NCI-H128 (cell line): Measurements from ENCODE around the gene PMIS2.

Source experiments
- DNase-seq: peaks from one replicate; lab custom pipeline; 2025; ENCODE audit not compliant: unreplicated experiment; lab: John Stamatoyannopoulos, UW

PMIS2 gene

DNA sequence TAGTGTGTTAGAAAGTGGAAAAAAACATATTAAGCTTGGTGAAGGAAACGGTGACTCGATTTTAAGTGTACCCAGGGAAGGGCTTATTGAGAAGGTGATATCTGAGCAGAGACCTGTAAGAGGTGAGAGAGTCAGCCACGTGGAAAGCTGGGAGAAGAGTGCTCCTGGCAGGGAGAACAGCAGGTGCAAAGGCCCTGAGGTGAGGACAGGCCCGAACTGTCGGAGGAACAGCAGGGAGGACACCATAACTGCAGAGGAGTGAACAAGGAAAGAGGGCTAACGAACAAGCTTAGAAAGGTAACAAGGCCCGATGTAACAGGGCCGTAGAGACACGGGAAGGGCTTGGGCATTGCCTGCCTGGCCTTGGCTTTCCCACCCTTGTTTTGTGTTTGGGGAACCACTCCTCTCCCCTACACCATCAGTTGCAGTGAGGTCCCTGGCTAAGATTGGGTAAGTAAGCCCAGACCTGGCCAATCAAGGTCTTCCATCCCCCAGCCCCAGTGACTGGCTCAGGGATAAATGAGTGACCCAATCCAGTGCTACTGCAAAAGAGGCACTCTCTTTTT, 29.9 kb upstream of the PMIS2 start:
- no peak for DNase-seq

DNA sequence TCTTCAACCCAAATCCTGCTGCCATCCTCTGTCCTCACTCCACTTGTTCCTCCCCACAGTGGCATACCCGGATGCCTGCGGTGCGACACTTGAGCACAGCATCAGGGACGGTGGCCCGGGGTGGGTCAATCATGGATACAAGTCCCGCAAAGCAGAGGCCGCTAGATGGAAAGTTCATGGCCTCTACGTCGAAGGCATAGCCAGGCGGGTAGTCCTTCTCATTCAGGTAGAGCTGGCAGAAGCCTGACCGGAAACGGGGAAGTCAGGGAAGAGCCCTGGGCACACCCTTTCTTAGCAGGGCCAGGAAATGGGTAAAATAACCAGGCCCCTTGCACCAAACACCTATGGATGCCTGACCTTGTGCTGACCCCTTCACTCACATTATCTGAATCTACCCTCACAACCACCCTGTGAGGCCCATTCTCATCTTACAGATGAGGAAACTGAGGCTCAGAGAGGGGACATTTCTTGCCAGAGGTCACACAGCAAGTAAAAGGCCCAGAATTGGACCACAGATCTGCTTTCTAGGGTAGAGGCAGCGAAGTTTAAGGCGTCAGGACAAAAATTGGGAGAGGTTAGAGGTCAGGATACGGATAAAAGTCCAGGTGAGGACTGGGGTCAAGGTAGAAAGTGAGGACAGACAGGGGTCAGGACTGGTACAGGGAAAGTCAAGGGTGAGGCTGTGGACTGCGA, 29.0 kb upstream of the PMIS2 start:
- DNase-seq: no peak

DNA sequence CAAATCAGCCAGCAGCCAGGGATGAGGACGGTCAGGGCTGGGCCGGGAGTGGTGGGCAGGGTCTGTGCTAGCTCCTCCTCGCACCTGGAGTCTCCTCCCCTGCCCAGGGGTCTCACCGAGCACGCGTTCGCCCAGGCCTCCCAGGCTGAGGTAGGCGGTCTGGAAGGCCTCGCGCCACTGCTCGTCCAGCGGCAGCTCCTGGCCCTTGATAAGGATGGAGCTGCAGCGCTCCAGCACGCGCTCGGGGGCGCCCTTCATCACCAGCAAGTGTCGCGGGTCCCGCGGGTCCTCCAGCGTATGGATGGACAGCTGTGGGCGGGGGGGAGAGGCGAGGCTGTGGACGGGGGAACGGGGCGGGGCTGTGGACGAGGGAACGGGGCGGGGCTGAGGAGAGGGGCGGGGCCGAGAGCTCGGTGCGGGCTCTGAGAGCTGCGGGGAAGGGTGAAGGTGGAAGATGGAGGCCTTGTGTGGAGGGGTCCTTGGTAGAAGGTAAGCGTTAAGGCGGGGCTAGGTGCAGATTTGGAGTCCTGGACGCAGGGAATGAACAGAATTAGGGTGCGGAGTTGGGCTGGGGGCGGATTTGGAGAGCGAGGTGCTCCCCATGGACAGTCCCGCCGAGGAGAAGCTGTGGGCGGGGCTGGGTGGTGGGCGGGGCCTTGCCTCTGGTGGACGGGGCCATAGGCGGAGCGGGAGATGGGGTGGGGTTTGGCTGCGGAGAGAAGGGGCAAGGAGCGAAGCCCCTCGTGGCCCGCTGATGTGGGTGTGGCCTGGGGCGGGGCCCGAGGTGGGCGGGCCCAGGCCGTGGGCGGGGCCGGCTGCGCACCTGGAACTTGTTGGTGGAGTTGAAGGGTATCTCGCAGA, 28.2 kb upstream of the PMIS2 start:
- DNase-seq: no peak

DNA sequence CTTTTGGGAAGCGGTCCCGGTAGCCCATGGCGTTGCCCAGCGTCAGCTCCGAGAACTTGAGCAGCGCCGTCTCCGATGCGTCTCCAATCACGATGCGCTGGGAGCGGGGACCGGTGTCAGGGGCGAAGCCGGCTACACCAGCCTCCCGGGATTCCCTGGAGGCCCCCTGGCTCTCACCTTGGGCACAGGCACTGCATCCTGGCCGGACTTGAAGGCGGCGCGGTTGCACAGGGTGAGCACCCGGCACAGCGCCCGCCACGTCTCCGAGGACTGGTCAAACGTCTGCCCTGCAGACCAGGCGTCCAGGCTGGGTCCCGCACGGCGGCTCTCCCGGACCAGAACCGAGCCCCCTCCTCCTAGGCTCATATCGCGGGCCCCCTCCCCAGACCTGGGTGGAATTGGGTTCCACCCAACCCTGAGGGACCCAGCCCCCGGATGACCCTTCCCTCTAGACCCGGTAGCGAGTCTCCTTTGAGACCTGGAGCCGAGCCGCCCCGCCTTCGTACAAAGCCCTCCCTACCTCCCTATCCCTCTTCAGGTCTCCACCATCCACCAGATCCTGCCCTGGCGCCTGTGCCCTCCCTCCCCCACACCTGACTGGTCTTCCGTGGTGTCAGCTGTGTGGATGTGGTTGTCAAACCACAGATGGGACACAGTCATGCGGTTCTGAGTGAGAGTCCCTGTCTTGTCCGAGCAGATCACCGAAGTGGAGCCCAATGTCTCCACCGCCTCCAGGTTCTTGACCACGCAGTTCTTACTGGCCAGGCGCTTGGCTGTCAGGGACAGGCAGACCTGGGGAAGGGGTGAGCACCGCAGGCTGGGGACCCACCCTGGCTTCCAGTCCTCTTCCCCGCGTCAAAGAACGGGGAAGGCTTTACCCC, 27.3 kb upstream of the PMIS2 start:
- DNase-seq: no peak

DNA sequence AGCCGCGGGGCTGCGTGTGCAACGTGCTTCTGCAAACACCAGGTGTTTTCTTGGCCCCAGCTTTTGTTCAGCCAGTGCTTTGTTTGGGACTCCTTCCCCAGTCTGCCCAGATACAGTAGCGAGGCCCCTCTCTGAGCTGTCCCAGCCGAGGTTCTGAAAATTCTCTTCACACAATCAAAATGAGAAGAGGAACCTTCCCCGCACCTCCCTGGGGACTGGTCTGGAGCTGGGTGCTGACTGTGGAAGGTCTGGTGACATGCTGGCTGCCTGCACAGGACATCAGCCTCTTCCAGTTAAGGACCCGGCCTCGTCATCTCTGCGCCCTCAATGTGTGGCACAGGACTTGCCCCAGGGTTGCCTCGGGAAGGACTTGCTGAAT, 26.7 kb upstream of the PMIS2 start:
- no peak for DNase-seq

DNA sequence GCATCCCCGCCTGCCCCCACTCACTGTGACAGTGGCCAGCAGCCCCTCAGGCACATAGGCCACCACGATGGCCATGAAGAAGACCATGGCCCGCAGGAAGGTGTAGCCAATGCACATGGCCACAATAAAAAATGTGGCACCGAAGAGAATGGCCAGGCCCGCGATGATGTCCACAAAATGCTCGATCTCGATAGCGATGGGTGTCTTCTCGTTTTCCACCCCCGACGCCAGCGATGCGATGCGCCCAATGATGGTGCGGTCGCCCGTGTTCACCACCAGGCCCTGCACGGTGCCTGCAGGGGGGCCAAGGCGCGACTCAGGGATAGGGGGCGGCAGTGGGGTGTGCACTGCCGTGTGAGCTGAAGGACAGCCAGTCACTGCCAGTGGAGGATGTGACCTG, 26.2 kb upstream of the PMIS2 start:
- DNase-seq: no peak

DNA sequence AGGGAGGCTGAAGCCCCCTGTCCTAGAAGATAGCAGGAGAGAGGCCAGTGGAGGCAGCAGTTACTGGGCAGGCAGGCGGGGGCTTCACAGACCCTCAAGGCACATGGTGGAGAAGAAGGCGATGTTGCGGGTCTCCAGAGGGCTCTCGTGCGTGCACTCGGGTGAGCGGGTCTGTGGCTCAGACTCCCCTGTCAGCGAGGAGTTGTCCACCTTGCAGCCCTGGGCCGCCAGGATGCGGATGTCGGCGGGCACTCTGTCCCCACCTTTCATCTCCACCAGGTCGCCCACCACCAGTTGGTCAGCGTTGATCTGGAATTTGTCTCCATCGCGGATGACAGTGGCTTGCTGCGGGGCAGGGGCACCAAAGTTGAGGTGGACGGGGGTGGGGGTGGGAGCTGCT, 25.7 kb upstream of the PMIS2 start:
- DNase-seq: no peak

DNA sequence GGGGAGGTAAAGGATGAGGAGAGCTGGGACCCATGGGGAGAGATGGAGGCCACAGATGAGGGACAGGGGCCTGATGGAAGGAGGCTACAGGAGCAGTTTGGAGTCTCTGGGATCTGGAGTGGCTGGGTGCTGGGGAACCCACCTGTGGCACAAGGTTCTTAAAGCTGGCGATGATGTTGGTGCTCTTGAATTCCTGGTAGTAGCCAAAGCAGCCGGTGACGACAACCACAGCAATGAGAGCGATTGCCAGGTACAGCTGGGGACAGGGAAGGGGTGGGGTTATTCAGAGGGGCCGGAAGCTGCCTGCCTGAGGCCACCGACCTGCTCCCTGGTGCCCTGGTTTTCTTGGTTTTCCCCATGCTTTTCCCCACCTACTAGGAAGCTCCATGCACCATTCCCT, 25.3 kb upstream of the PMIS2 start:
- DNase-seq: no peak

DNA sequence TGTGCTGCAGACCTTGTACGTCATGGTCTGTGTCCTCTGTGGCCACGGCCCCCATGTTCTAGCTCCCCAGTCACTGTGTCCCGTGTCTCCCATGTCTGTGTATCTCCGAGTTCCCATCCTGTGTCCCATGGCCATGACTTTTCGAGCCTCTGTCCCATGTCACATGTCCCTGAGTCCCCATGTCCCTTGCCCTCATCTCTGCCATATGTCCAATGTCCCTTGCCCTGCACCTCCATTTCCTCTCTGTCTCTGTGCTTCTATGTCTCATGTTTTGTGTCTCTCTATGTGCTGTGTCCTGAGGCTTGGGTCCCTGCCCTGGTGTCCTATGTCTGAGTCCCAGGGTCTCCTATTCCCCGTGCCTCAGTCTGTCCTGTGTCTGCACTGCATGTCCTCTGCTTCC, 24.5 kb upstream of the PMIS2 start:
- no peak for DNase-seq

DNA sequence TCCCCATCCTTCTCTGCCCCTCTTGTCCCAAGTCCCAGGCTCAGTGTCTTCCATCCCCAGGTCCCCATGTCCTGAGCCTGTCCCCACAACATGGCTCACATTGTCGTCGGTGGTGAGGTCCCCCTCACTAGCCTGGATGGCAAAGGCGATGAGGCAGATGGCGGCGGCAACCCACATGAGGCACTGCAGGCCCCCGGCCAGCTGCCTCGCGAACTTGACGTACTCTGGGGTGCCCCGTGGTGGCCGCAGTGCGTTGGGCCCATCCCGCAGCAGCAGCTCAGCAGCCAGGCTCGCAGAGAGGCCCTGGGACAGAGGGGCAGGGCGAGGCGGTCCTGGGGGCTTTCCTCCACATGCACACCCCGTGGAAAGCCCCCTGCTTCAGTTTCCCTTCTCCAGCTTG, 23.6 kb upstream of the PMIS2 start:
- DNase-seq: no peak

DNA sequence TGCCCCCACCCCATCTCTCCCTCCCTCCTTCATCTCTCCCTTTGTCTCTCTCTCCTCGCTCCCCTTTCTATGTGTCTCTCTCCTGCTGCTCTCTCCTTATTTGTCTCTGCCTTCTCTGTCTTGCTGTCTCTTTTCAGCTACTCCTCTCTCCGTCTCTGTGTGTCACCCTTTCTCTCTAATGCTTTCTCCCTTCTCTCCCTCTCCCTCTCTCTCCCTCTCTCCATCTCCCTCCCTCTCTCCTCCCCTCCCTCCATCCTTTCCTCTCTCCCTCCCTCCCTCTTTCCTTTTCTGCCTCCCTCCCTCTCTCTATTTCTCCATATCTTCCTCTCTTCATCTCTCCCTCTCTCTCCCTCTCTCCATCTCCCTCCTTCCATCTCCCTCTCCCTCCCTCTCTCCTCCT, 23.2 kb upstream of the PMIS2 start:
- no peak for DNase-seq

DNA sequence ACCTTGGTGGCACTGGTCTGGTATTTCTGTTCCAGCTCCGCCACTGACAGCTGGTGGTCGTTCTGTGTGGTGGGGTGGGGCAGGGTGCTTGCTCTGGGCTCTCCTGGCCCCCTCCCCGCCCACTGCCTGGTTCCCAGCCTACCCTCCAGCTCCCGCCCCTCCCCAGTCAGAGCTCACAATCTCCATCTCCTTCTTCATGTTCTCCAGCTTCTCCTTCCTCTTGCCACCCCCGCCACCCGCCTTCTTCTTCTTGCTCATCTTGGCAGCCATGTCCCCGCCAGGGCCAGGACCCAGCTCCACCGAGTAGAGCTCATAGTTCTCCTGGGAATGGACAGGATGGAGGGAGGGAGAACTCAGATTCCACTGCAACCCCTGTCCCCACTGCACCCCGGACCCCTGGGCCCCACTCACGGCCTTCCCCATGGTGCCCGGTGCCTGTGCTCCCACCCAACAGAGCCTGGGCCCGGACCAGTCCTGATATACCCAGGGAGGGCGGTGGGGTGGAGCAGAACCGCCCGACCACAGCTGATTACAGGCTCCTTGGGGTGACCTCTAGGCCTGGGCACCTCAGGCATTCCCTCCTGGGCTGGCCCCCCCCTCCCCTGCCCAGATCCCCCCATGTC, 22.7 kb upstream of the PMIS2 start, which contains the start of gene ATP4A:
ATP4A (minus strand) TSS at position 452 of the 623 bp plus-strand sequence; CDS start at position 423, 29 bp downstream.
- DNase-seq: no peak

DNA sequence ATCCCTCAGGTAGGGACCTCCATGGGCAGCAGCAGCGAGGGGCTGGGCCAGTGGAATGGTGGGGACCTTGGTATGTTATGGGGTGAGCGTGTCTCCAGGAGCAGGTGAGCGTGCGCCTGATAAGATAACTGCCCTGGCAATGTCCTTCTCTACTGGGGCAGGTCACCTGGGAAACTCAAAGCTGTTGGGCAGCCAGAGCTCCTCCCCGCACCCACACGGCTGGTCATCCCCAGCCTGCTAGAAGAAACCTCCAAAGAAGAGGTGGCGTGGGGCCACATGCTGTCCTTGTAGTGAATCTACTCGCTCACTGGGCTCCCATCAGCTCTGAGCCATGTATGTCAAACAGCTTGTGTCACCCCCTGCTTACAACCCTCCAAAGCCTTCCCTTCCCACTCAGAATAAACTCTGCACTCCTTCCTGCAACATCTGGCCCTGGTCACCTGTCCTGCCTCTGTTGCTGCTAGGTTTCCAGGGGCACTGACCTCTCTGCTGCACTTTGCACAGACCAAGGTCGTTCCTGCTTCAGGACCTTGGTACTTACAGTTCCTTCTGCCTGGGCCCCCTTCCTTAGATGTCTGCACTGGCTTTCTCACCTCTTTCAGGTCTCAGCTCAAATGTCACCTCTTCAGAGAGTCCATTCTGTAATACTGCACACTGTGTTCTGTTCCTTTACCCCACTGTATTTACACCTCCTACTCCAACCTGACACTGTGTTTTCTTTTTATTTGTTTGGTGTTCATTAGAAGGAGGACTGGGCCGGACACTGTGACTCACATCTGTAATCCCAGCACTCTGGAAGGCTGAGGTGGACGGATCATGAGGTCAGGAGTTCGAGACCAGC, 20.7 kb upstream of the PMIS2 start:
- DNase-seq: no peak

DNA sequence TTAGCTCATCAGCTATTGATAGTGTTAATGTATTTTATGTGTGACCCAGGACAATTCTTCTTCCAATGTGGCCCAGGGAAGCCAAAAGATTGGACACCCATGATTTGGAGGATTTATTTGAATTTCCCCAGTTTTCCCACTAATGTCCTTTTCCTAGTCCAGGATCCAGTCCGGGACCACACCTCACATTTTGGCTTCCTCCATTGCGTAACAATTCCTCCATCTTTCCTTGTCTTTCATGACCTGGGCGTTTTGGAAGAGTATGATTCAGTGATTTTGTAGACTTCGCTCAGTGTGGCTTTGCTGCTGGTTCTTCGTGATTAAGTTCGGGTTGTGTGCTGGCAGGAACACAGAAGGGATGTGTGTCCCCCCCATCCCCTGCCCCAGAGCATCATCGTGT, 19.2 kb upstream of the PMIS2 start:
- no peak for DNase-seq

DNA sequence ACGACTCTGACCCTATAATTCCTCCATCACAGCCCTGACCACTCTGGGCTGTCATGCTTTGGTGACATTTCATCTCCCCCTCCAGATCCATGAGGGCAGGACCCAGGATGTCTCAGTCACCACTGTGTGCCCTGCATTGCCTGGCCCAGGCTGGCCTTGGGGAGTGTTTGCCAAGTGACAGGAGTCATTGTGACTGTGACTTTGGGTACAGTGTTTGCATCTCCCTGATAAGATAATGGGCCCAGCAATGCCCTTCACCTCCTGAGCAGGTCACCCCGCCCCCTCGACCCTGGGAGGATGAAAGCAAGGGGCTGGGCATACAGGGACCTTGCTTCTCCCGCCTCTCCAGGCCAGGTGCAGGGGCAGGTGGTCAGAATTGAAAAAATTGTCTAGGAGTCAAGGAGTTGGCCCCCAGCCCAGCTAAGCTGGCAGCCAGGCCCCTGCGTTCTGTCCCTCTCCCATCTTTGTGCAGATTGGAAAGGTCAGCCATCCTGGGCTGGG, 16.6 kb upstream of the PMIS2 start:
- DNase-seq: no peak

DNA sequence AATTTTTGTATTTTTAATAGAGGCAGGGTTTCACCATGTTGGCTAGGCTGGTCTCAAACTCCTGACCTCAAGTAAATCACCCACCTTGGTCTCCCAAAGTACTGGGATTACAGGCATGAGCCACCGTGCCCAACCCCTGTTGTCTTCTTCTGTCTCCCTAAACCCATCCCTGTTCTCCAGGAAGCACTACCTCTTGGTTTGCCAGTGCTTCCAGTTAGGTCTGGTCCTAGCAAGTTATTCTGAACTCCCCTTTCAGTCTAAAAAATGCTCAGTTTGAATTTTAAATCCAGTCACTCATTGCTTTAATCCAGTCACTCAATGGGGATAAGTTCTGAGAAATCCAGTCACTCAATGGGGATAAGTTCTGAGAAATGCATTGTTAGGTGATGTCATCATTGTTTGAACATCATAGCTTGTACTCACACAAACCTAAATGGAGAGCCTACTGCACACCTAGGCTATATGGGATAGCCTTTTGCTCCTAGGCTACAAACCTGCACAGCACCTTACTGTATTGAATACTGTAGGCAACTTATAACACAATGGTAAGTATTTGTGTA, 14.5 kb upstream of the PMIS2 start:
- no peak for DNase-seq

DNA sequence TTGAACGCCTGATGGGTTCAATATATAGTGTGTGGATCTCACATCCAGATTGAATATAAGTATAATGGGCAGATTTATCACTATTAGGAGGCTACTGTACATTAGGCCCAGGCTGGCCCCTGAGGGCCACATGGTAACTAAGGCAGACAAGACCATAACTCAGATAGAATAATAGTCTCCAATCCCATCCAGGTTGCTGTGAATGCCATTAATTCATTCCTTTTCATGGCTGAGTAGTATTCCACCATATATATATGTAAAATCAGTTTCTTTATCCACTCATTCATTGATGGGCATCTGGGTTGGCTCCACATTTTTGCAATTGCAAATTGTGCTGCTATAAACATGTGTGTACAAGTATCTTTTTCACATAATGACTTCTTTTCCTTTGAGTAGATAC, 8.1 kb upstream of the PMIS2 start:
- no peak for DNase-seq

DNA sequence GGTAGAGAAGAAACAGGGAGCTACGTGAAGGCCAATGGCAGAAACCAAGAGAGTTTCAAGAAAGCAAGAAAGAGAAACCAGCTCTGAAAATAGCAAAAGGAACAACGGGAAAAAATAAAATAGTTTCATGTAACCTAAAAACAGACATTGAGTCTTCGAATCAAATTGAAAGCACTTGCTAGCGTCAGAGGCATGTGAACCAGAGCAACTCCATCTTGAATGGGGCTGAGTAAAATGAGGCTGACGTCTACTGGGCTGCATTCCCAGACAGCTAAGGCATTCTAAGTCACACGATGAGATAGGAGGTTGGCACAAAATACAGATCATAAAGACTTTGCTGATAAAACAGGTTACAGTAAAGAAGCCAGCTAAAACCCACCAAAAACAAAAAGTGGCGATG, 7.3 kb upstream of the PMIS2 start:
- no peak for DNase-seq

DNA sequence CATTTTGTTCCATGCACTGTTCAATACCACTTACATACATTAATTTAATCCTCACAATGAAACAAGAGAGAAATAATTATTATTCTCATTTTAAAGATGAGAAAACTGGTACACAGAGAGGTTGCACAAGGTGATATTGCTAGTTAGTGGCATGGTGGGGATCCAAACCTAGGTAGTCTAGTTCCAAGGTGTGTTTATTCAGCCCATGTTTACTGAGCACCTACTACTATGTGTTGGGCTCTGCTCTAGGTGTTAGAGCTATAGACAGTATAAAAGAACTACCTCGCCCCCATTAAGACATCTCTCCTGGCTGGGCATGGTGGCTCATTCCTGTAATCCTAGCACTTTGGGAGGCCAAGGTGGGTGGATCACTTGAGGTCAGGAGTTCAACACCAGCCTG, 3.2 kb upstream of the PMIS2 start:
- DNase-seq: no peak
